Mucosa of stomach (tissue), 1 donor: ENCODE measurements around the gene ZNF862.

Experiments used
- H3K27me3 ChIP-seq: one replicate; pipeline ENCODE4 v1.7.0; 2013; ENCODE audit warnings: mild to moderate bottlenecking, low read length; ENCODE audit not compliant: control insufficient read depth, insufficient read depth
- H3K36me3 ChIP-seq: one replicate; pipeline ENCODE4 v1.7.0; 2013; ENCODE audit warnings: low read length; ENCODE audit not compliant: control insufficient read depth, insufficient read depth
- H3K4me1 ChIP-seq: one replicate; pipeline ENCODE4 v1.7.0; 2013; ENCODE audit warnings: mild to moderate bottlenecking, low read length; ENCODE audit not compliant: control insufficient read depth, insufficient read depth
- H3K4me3 ChIP-seq: one replicate; pipeline ENCODE4 v1.7.0; 2013; ENCODE audit warnings: low read length
- H3K9ac ChIP-seq: one replicate; pipeline ENCODE4 v1.7.0; 2013; ENCODE audit warnings: mild to moderate bottlenecking, low read length, moderate library complexity
- H3K9me3 ChIP-seq: one replicate; pipeline ENCODE4 v1.7.0; 2013; ENCODE audit warnings: mild to moderate bottlenecking, low read length, moderate library complexity; ENCODE audit not compliant: control insufficient read depth
- donor health status: Pancreatic carcinoma.

Gene ZNF862

DNA sequence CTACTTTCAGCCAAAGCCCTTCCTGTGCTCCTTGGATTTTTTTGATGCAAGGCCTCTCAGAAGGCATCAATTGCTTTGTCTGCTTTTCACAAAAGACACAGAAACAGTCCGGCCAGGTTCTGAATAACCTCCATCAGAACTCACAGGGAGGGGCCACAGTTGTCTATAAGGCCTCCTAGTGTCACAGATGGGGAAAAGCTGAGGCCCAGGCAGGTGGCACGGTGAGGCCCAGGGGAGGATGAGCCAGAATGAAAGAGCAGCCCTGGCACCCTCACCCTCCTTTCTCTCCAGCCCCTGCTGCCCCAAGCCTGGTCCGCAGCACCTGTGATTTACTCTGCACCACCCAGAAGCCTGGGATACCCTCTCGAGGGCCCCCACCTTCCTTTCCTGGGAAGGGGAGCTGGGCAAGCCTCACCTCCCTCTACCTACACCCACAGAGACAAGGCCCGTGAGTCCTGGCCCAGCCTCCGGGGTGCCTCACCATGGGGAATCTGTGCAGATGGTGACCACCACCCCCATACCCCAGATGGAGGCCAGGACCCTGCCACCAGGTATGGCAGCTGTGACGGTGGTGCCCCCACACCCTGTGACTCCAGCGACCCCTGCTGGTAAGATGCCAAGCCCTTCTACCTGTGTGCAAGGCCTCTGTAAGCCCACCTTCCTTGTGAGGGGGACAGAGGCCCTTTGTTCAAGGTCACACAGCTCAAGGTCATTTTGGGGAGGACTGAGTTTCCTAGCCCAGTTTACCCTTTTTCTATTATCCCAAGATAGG lies 38.6 kb upstream of the ZNF862 start:
- Histone ChIP-seq H3K36me3 (no peaks in the 10 kb centered on the region), H3K4me1 (no peaks in the 10 kb centered on the region), H3K27me3 (no peaks in the 10 kb centered on the region), H3K4me3 (no peak overlapping the region), H3K9me3 (no peaks in the 10 kb centered on the region), H3K9ac (no peak overlapping the region)

DNA sequence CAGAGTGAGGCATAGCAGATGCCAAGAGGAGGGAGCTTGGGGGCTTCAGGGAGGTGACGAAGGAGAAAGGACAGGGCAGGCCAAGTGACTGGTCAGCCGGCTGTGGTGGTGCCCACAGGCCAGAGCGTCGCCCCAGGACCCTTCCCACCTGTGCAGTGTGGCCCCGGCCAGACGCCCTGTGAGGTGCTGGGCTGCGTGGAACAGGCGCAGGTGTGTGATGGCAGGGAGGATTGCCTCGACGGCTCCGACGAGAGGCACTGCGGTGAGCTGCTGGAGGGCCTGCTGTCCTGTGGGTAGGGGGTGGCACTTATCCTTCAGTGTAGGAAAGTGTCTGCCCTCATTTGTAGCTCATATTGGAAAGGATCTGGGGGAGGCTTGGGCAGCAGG lies 38.0 kb upstream of the ZNF862 start:
- no peaks in the 10 kb centered on the region for H3K27me3 ChIP-seq
- no peak overlapping the region for H3K9ac ChIP-seq
- H3K4me3 ChIP-seq = no peak overlapping the region
- no peaks in the 10 kb centered on the region for H3K4me1 ChIP-seq
- H3K36me3 ChIP-seq = no peaks in the 10 kb centered on the region
- H3K9me3 ChIP-seq = no peaks in the 10 kb centered on the region

DNA sequence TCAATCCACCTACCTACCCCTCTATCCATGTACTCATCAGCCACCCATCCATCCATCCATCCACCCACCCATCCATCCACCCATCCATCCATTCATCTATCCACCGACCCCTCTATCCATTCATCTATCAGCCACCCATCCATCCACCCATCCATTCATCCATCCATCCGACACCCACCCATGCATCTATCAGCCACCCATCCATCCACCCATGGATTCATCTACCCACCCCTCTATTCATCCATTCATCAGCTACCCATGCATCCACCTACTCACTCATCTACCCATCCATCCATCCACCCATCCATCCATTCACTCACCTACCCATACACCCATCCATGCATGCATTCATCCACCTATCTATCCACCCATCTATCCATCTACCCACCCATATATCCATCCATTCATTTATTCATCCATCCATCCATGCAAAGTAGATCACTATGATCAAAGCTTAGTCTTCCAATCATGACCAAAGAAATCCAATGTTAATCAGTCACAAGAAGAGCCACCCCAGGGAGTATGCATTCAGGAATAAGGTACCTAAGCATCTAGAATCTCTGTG lies 37.1 kb upstream of the ZNF862 start:
- H3K27me3 ChIP-seq = no peaks in the 10 kb centered on the region
- no peaks in the 10 kb centered on the region for H3K9me3 ChIP-seq
- no peaks in the 10 kb centered on the region for H3K36me3 ChIP-seq
- no peaks in the 10 kb centered on the region for H3K4me1 ChIP-seq
- H3K9ac ChIP-seq = no peak overlapping the region
- H3K4me3 ChIP-seq = no peak overlapping the region

DNA sequence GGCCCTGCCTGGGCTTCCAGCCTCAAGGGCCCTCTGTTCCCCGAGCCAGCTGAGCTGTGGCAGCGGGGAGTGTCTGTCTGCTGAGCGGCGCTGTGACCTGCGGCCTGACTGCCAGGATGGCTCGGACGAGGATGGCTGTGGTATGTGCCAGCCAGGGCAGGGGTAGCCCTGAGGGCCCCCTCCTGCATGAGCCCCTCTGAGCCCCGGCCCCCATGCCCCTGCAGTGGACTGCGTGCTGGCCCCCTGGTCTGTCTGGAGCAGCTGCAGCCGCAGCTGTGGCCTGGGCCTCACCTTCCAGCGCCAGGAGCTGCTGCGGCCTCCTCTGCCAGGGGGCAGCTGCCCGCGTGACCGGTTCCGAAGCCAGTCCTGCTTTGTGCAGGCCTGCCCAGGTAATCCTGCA lies 36.4 kb upstream of the ZNF862 start:
- Histone ChIP-seq H3K4me1 (no peaks in the 10 kb centered on the region), H3K4me3 (no peak overlapping the region), H3K27me3 (no peaks in the 10 kb centered on the region), H3K9ac (no peak overlapping the region), H3K36me3 (no peaks in the 10 kb centered on the region), H3K9me3 (no peaks in the 10 kb centered on the region)

DNA sequence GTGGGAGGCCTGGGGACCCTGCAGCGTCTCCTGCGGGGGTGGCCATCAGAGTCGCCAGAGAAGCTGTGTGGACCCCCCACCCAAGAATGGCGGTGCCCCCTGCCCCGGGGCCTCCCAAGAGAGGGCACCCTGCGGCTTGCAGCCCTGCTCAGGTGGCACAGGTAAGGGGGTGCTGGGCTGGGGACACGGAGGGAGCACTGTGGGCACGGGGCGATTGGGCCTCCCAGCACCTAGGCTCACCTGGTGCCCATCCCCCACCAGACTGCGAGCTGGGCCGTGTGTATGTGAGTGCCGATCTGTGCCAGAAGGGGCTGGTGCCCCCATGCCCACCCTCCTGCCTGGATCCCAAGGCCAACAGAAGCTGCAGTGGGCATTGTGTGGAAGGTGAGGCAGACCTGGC lies 35.2 kb upstream of the ZNF862 start:
- no peaks in the 10 kb centered on the region for H3K9me3 ChIP-seq
- no peaks in the 10 kb centered on the region for H3K4me1 ChIP-seq
- H3K4me3 ChIP-seq = no peak overlapping the region
- no peak overlapping the region for H3K9ac ChIP-seq
- no peaks in the 10 kb centered on the region for H3K27me3 ChIP-seq
- no peaks in the 10 kb centered on the region for H3K36me3 ChIP-seq

DNA sequence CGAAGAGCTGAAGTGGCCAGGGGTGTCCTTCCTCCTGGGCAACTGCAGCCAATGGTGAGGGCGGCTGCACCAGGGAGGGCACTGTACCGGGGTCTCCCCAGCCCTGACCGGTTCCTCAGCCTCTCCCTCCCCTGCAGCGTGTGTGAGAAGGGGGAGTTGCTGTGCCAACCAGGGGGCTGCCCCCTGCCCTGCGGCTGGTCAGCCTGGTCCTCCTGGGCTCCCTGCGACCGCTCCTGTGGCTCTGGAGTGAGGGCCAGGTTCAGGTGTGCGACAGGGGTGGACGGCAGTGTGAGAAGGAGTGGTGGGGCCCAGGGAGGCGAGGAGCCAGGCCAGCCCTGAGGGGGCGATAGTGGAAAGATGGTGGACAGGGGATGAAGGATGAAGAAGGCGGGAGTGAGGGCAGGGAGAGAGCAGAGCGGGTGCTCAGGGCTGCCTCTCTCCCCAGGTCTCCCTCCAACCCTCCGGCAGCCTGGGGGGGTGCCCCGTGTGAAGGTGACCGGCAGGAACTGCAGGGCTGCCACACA lies 34.6 kb upstream of the ZNF862 start:
- Histone ChIP-seq H3K4me1 (no peaks in the 10 kb centered on the region), H3K9ac (no peak overlapping the region), H3K9me3 (no peaks in the 10 kb centered on the region), H3K4me3 (no peak overlapping the region), H3K36me3 (no peaks in the 10 kb centered on the region), H3K27me3 (no peaks in the 10 kb centered on the region)

DNA sequence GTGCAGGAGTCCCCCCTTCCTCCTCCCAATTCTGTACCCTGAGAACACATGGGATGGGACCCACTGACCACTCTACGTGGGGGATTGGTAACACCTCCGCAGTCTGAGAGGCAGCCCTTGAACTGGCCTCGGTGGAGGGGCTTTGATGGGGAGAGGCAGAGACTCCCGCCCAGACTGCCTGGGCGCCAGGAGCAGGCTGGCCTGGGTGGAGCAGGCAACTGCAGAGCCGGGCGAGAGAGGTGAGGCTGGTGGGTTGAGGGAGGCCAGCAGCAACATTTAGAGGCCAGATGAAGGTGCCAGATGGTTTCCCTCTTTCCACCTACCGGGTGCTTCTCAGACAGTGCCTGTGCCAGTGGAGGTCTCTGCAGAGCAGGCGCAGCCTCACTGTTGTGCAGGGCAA lies 34.1 kb upstream of the ZNF862 start:
- no peak overlapping the region for H3K4me3 ChIP-seq
- no peaks in the 10 kb centered on the region for H3K9me3 ChIP-seq
- H3K4me1 ChIP-seq = no peaks in the 10 kb centered on the region

DNA sequence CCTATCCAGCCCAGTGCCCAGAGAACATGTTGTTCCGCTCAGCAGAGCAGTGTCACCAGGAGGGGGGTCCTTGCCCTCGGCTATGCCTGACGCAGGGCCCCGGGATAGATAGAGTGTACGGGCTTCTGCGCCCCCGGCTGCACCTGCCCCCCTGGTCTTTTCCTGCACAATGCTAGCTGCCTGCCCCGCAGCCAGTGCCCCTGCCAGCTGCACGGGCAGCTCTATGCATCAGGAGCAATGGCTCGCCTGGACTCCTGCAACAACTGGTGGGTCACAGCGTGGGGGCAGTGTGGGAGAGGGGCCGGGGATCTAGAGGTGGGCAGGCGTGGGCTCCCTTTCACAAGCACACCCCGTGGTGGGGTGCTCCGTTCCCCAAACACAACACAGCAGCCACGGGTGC lies 31.4 kb upstream of the ZNF862 start:
- Histone ChIP-seq H3K36me3 (no peaks in the 10 kb centered on the region), H3K4me3 (no peak overlapping the region), H3K9ac (no peak overlapping the region), H3K27me3 (no peaks in the 10 kb centered on the region), H3K4me1 (no peaks in the 10 kb centered on the region), H3K9me3 (no peaks in the 10 kb centered on the region)

More for the DNA sequence above, 34.1 kb upstream of the ZNF862 start:
- H3K9ac ChIP-seq = no peak overlapping the region
- H3K36me3 ChIP-seq = no peaks in the 10 kb centered on the region
- H3K27me3 ChIP-seq = no peaks in the 10 kb centered on the region

DNA sequence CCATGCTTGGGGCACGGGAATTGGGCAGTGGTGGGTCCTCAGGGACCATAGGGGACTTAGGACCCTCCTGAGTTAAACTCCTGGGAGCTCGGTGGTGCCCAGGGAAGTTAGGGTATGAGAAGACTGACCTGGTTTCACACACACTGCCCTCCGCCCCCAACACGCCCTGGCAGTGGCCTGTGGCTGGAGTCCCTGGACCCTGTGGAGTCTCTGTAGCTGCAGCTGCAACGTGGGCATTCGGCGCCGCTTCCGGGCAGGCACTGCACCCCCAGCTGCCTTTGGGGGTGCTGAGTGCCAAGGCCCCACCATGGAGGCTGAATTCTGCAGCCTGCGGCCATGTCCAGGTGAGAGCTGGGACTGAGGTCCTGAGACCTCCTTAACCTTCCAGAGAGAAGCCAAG lies 29.9 kb upstream of the ZNF862 start:
- Histone ChIP-seq H3K9me3 (no peaks in the 10 kb centered on the region), H3K9ac (no peak overlapping the region), H3K27me3 (no peaks in the 10 kb centered on the region), H3K4me3 (no peak overlapping the region), H3K36me3 (no peaks in the 10 kb centered on the region), H3K4me1 (no peaks in the 10 kb centered on the region)

DNA sequence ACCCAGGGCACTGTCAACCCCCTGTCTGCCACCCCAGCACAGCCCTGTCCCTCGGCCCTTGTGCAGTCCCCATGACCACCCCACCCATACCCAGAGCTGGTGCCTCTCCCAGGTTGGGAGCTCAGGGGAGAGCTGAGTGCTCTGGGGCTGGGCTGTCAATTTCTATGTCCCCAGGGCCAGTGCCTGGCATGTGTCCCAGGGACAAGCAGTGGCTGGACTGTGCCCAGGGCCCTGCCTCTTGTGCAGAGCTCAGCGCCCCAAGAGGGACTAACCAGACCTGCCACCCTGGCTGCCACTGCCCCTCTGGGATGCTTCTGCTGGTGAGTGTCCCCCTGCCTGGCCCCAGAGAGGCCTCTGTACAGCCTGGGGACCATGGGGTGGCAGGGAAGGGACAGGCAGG lies 29.0 kb upstream of the ZNF862 start:
- Histone ChIP-seq H3K4me3 (no peak overlapping the region), H3K4me1 (no peaks in the 10 kb centered on the region), H3K27me3 (no peaks in the 10 kb centered on the region), H3K9ac (no peak overlapping the region), H3K36me3 (no peaks in the 10 kb centered on the region), H3K9me3 (no peaks in the 10 kb centered on the region)

DNA sequence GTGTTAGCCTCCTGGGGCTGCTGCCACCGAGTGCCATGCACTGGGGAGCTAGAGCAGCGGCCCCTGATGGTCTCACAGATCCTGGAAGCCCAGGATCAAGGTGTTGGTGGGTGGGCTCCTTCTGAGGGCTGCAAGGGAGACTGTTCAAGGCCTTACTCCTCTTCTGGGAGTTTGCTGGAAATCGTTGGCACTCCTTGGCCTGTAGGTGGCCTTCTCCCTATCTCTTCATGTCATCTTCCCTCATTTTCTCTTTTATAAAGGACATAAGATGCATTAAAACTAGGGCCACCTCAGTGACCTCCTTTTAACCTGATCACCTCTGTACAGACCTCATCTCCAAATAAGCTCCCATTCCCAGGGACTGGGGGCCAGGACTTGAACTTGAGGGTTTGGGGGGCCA lies 27.0 kb upstream of the ZNF862 start:
- Histone ChIP-seq H3K9ac (no peak overlapping the region), H3K27me3 (no peaks in the 10 kb centered on the region), H3K9me3 (no peaks in the 10 kb centered on the region), H3K4me1 (no peaks in the 10 kb centered on the region), H3K36me3 (no peaks in the 10 kb centered on the region), H3K4me3 (no peak overlapping the region)

DNA sequence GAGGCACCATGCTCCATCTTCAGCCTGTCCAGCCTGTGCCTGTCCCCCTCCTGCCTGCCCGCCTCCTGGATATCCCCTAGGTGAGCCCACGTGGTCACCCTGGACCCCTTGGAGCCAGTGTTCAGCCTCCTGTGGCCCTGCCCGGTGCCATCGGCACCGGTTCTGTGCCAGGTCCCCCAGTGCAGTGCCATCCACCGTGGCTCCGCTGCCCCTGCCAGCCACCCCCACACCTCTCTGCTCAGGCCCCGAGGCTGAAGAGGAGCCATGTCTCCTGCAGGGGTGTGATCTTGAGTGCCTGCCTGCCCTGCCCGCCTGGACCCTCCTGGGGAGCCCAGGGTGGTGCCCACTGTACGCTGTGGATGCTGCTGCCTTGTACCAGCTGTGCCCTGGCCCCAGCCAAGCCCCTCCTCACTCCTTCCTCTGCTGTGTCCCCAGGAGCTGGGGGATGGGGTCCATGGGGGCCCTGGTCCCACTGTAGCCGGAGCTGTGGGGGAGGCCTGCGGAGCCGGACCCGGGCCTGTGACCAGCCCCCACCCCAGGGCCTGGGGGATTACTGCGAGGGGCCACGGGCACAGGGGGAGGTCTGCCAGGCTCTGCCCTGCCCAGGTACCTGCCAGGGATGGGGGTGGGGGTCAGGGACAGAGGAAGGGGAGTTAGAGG lies 26.2 kb upstream of the ZNF862 start:
- no peaks in the 10 kb centered on the region for H3K9me3 ChIP-seq
- H3K36me3 ChIP-seq = no peaks in the 10 kb centered on the region
- no peaks in the 10 kb centered on the region for H3K4me1 ChIP-seq
- H3K27me3 ChIP-seq = no peaks in the 10 kb centered on the region
- no peak overlapping the region for H3K9ac ChIP-seq
- H3K4me3 ChIP-seq = no peak overlapping the region
